Glutamatergic neuron (in vitro differentiated cells): ENCODE measurements around the gene TBX2. TPM values are rescaled to one million over a fixed set of nuclear protein-coding genes. Genes with fewer than 3 reads are reported as not detected.

ENCODE experiments used
- DNase-seq: peaks from one replicate; pipeline ENCODE4 v3.0.0; 2022
- H3K27ac Mint-ChIP-seq: one replicate; pipeline ENCODE4 v1.8.0; 2020; ENCODE audit warnings: mild to moderate bottlenecking, mixed read lengths, inconsistent platforms; ENCODE audit not compliant: unreplicated experiment
- H3K27me3 Mint-ChIP-seq: one replicate; pipeline ENCODE4 v1.8.0; 2020; ENCODE audit warnings: mild to moderate bottlenecking, moderate library complexity, mixed read lengths, inconsistent platforms; ENCODE audit not compliant: unreplicated experiment
- H3K36me3 Mint-ChIP-seq: one replicate; pipeline ENCODE4 v1.8.0; 2020; ENCODE audit warnings: mild to moderate bottlenecking, mixed read lengths, inconsistent platforms; ENCODE audit not compliant: unreplicated experiment
- H3K4me1 Mint-ChIP-seq: one replicate; pipeline ENCODE4 v1.8.0; 2020; ENCODE audit warnings: mild to moderate bottlenecking, low read depth, mixed read lengths, inconsistent platforms; ENCODE audit not compliant: unreplicated experiment
- H3K4me3 Mint-ChIP-seq: one replicate; pipeline ENCODE4 v1.8.0; 2020; ENCODE audit warnings: mild to moderate bottlenecking, mixed read lengths, inconsistent platforms; ENCODE audit not compliant: unreplicated experiment
- H3K9me3 Mint-ChIP-seq: one replicate; pipeline ENCODE4 v1.8.0; 2020; ENCODE audit warnings: mild to moderate bottlenecking, moderate library complexity, mixed read lengths, inconsistent platforms; ENCODE audit not compliant: unreplicated experiment
- total RNA-seq: library from RNA; stranded (reverse); fragmentation: NEBNext Ultra II Directional; extraction: Animal tissue kit (Norgen Biotek cat#: 25700); gene quantifications from one replicate; pipeline ENCODE4 v1.2.1, GENCODE V29; 2021; ENCODE audit not compliant: unreplicated experiment
- TF ChIP-seq, protein P1 (sequence below): fragments of 200-600 bp; sonication (generic); IDR thresholded peaks from one replicate; pipeline ENCODE4 v1.5.0; 2021; ENCODE audit not compliant: partially characterized antibody, unreplicated experiment

The TBX2 gene
- total RNA-seq, 1 donor from 2014 or later: 5.4 TPM

DNA sequence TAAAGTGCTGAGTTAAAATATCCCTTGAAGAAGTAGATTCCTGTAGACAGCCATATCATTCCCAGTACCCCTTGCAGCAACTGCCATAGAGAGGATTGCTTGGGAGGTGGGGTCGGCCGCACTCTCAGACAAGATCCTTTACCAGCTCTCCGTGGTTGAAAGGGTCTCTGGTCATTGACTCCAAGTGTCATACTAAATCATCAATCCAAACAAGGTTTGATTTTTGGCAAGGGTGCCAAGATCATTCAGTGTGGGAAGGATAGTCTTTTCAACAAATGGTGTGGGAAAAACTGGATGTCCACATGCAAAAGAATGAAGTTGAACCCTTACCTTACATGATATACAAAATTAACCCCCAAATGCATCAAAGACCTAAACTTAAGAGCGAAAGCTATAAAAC, 21.8 kb downstream of the TBX2 start:
- Mint-ChIP-seq H3K9me3 (peaks cover 5% of the 10 kb centered on the region), H3K4me1 (peaks cover 3% of the 10 kb centered on the region), H3K4me3 (no peak overlapping the region), H3K27ac (no peak overlapping the region), H3K36me3 (peaks cover 5% of the 10 kb centered on the region), H3K27me3 (peaks cover 3% of the 10 kb centered on the region)
- no peak for DNase-seq
- TF ChIP-seq, protein P1, sequence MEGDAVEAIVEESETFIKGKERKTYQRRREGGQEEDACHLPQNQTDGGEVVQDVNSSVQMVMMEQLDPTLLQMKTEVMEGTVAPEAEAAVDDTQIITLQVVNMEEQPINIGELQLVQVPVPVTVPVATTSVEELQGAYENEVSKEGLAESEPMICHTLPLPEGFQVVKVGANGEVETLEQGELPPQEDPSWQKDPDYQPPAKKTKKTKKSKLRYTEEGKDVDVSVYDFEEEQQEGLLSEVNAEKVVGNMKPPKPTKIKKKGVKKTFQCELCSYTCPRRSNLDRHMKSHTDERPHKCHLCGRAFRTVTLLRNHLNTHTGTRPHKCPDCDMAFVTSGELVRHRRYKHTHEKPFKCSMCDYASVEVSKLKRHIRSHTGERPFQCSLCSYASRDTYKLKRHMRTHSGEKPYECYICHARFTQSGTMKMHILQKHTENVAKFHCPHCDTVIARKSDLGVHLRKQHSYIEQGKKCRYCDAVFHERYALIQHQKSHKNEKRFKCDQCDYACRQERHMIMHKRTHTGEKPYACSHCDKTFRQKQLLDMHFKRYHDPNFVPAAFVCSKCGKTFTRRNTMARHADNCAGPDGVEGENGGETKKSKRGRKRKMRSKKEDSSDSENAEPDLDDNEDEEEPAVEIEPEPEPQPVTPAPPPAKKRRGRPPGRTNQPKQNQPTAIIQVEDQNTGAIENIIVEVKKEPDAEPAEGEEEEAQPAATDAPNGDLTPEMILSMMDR: no peak

DNA sequence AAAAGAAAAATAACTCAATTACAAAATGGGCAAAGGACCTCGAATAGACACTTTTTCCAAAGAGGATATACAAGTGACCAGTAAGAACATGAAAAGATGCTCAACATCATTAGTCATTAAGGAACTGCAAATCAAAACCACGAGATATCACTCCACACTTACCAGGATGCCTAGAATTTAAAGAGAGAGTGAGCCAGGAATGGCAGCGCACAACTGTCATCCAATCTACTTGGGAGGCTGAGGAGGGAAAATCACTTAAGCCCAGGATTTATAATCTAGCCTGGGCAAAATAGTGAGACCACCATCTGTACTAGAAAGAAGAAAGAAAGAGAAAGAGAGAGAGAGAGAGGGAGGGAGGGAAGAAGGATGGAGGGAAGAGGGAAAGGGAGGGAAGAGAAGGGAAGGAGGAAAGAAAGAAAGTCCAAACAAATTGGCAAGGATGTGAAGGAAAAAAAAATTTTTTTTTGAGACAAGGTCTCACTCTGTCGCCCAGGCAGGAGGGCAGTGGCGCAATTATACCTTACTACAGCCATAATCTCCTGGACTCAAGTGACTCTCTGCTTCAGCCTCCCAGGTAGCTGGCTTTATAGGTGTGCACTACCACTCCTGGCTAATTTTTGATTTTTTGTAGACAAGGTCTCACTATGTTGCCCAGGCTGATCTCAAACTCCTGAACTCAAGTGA, 22.6 kb downstream of the TBX2 start:
- peaks cover 3% of the 10 kb centered on the region for H3K4me1 Mint-ChIP-seq
- TF ChIP-seq, protein P1: no peak
- H3K27ac Mint-ChIP-seq: no peak overlapping the region
- peaks cover 5% of the 10 kb centered on the region for H3K9me3 Mint-ChIP-seq
- H3K36me3 Mint-ChIP-seq: peaks cover 5% of the 10 kb centered on the region
- DNase-seq: no peak
- peaks cover 3% of the 10 kb centered on the region for H3K27me3 Mint-ChIP-seq
- no peak overlapping the region for H3K4me3 Mint-ChIP-seq

DNA sequence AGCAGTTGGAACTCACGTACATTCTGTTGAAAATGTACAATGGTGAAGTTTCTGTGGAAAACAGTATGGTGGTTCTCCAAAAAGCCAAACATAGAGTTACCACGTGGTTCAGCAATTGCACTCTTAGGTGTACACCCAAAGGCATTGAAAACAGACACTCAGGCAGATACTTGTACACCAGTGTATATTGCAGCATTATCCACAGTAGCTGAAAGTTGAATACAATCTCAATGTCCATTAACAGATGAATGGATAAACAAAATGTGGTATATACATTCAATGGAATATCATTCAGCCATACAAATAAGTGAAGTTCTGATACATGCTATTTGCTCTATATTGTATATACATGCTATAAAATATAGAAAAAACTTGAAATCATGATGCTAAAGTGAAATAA, 23.2 kb downstream of the TBX2 start:
- peaks cover 3% of the 10 kb centered on the region for H3K4me1 Mint-ChIP-seq

DNA sequence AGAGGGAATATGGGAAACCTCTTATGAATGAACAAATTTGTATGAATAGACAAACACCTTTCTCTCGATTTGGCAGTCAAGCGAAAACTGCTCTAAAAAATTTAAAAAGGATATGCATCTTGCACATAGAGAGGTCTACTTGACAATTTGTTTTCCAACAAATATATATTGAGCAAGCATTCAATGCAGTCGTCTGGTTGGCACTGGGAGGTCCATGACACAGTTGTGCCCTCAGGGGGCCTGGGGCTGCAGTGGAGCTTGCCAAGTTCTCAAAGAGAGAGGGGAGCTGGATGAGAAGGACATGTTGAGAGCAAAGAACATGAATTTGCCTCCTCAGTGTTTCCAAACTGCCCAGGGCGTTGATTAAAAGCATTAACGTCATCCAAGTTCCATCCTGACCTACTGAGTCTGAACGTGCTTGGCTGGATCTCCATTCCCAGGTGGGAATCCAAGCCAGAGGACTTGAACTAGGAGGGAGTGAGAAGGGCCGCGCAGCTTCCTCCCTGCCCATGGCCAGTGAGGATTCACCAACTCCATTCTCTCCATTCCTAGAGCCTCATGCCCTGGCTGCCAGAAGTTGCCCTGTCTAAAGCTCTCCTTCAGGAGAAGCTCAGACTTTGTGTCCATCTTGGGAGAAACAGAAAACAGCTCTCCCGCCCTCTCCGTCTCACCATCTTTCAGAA, 24.5 kb downstream of the TBX2 start:
- DNase-seq: no peak
- no peak overlapping the region for H3K4me3 Mint-ChIP-seq
- H3K4me1 Mint-ChIP-seq: peaks cover 1% of the 10 kb centered on the region
- no peak overlapping the region for H3K27ac Mint-ChIP-seq
- peaks cover 2% of the 10 kb centered on the region for H3K9me3 Mint-ChIP-seq
- H3K27me3 Mint-ChIP-seq: peaks cover 3% of the 10 kb centered on the region
- H3K36me3 Mint-ChIP-seq: peaks cover 2% of the 10 kb centered on the region
- TF ChIP-seq, protein P1: no peak

More for the DNA sequence above, 23.2 kb downstream of the TBX2 start:
- Mint-ChIP-seq H3K4me3 (no peak overlapping the region), H3K27me3 (peaks cover 3% of the 10 kb centered on the region), H3K36me3 (peaks cover 5% of the 10 kb centered on the region), H3K9me3 (peaks cover 5% of the 10 kb centered on the region), H3K27ac (no peak overlapping the region)
- DNase-seq: no peak
- TF ChIP-seq, protein P1: no peak

DNA sequence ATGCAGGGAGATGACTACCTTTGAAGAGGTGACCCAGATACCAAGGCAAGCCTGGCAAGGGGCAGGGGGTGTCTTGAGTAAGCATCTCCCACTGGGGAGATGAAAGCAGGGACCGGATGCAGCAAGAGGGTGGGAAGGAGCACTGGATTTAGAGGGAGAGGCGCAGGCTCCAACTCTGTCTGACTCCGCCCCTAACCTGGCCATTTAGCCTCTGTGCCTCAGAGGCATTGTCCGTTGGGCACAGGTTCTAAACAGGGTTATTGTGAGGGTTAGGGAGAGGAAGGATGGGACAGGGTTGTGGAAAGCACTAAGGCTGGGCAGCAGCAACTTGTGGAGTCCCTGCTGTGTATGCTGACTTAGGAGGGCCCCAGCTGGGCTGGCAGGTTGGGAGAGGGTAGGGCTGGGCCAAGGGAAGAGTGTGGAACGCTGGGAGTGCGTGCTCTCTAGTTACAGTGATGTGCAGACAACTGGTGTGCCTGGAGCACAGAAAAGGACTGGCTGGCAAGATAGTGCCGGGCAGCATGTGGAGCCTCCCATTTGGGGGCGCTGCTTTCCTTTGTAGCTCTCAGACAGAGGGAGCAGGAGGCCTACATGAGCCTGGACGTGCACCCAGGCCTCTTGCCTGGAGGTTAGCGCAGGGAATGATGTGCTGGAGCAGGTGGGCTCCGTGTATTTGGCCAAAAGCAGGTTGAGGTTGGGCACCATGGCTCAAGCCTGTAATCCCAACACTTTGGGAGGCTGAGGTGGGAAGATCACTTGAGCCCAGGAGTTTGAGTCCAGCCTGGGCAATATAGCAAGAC, 26.2 kb downstream of the TBX2 start:
- DNase-seq: no peak
- H3K9me3 Mint-ChIP-seq: peaks cover 2% of the 10 kb centered on the region
- H3K4me1 Mint-ChIP-seq: peaks cover 1% of the 10 kb centered on the region
- no peaks in the 10 kb centered on the region for H3K36me3 Mint-ChIP-seq
- TF ChIP-seq, protein P1: no peak
- peaks cover 2% of the 10 kb centered on the region for H3K27me3 Mint-ChIP-seq
- no peak overlapping the region for H3K4me3 Mint-ChIP-seq
- no peak overlapping the region for H3K27ac Mint-ChIP-seq
